ENCODE results near the gene HNRNPUL2.
"Not testable (repeated sequence)": the region's sequence is repeated elsewhere in the genome, so short reads cannot be mapped to it uniquely, and the experiment has no call there.

HNRNPUL2 gene

GRCh38 chr11:62727165-62727871, at the start of gene HNRNPUL2:
Gene HNRNPUL2, minus strand, starts transcription at chr11:62727457. Its CDS starts 301 bp downstream, at chr11:62727156.
- DNase-seq = peak; percentile 99 to 100

DNA sequence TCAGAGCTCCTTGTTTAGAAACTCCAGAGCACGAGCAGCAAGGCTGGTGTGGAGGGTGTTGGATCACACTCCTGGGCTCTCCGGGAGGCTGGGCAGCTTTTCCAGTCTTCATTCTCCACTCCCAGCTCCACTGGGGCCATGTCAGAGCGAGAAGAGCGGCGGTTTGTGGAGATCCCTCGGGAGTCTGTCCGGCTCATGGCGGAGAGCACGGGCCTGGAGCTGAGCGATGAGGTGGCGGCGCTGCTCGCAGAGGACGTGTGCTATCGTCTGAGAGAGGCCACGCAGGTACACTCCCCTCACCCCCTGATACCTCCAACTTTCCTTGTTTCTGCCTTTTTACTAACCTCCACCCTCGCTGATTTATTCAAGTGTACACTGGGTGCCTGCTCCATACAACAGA, 48.4 kb upstream of the HNRNPUL2 start:
- DNase-seq = no peak

DNA sequence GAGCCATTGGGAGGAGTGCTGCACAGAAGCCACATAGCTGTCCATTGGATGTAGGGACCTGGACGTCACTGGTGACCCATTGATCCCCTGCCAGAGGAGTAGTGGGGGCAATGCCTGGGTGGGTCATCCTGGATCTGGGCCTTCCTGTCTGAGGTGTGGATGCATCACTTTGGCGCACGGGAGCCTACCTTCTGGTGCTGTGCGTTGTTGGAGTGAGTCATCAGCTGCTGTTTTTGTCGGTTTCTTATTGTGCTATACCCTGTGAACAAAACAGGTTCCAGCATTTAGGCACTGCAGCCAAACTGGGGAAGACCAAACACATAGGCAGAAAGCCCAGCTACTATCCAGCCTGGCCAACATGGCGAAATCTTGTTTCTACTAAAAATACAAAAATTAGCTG, 47.1 kb upstream of the HNRNPUL2 start:
- DNase-seq = no peak

GRCh38 chr11:62771144-62772021, 44.1 kb upstream of the HNRNPUL2 start, which contains the start of gene TAF6L:
Gene TAF6L, plus strand, starts transcription at chr11:62771396. Its CDS starts 4,388 bp downstream, at chr11:62775784.
- DNase-seq = peak; percentile 98 to 99

DNA sequence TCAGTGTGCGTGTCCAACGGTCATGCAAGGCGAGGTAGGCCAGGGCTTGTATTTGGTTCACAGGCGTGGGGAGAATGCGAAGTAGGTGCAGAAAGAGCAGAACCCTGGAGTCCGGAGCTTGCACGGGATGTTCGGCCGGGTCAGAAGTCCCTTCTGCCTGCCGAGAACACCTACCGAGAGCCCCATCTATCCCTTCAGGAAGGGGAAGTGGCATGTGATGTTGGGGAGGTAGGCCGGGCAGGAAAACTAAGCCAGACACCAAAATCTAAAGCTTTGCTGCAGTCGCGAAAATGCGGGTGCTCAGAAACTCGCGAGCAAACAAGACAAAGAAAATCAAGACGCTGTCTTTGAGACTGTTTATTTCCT, 43.5 kb upstream of the HNRNPUL2 start:
- peak in 1 of 2 experiments; percentile 76 for DNase-seq

DNA sequence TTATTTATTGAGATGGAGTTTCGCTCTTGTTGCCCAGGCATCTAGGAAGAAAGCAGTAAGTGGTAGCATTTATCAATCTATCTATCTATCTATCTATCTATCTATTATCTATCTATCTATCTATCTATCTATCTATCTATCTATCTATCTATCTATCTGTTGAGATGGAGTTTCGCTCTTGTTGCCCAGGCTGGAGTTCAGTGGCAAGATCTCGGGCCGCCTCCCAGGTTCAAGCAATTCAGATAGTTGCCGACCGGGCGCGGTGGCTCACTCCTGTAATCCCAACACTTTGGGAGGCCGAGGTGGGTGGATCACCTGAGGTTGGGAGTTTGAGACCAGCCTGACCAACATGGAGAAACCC, 33.6 kb upstream of the HNRNPUL2 start:
- peak in 1 of 2 experiments; percentile 22 for DNase-seq

GRCh38 chr11:62757846-62758788, 30.9 kb upstream of the HNRNPUL2 start:
- DNase-seq = no peak

GRCh38 chr11:62755086-62755615, 27.9 kb upstream of the HNRNPUL2 start:
- no peak for DNase-seq

GRCh38 chr11:62753736-62754603, 26.7 kb upstream of the HNRNPUL2 start, which contains the start of gene ZBTB3:
Gene ZBTB3, minus strand, starts transcription at chr11:62754160. Its CDS starts 496 bp downstream, at chr11:62753664.
- peak; percentile 100 for DNase-seq

GRCh38 chr11:62752994-62753735, 25.9 kb upstream of the HNRNPUL2 start:
- no peak for DNase-seq

DNA sequence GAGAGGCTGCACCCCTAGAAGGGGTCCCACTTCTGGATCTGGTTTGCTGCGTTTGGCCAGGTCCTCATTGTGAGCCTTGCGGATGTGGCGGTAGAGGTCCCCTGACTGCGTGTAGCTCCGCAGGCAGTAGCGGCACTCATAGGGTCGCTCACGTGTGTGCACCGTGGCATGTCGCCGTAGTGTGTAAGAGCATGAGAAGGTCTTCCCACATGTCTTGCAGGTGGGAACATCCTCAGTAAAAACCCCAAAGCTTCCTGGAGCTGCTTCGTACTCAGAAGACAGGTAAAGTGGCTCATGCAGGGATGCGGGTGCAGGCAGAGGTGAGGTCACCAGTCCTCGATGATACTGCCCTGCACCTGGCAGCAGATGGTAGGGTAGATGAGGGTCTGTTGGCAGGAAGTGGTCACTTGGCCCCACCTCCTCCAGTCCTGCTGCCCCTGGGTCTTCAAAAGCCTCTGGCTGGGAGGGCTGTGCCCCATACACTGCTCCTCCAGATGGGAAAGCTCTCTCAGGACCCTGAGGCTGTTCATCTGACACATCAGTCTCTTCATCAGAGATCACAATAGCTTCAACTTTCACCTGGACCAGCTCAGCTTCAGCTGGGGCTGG, 25.0 kb upstream of the HNRNPUL2 start:
- no peak for DNase-seq

DNA sequence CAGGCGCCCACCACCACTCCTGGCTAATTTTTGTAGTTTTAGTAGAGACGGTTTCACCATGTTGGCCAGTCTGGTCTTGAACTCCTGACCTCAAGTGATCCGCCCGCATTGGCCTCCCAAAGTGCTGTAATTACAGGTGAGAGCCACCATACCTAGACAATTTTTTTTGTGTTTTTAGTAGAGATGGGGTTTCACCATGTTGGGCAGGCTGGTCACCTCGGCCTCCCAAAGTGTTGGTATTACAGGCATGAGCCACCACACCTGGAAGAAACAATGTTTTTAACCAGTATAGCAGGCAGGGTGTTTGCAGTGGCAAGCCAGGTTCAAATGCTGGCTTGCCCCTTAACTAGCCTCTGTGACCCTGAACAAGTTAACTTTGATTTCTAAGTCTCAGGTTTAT, 22.7 kb upstream of the HNRNPUL2 start:
- not testable (repeated sequence) for DNase-seq

- peak; percentile 82 to 90 for DNase-seq
Measured at GRCh38 chr11:62747475-62748160, 20.4 kb upstream of the HNRNPUL2 start.

GRCh38 chr11:62737196-62737595, 9.9 kb upstream of the HNRNPUL2 start:
- no peak for DNase-seq

DNA sequence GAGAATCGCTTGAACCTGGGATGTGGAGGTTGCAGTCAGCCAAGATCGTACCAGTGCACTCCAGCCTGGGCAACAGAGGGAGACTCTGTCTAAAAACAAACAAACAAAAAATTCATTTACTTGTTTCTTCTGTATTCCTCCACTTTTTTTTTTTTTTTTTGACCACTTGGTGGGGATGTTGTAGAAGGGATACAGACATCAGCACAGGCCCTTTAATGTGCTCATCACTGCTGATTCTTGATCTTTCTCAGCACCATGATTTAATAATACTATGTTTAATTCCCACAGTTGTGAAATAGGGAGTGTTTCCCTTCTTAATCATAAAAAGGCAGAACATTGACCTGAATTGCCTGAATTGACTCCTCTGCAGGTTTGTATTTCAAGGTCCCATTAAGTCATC, 5.6 kb upstream of the HNRNPUL2 start:
- DNase-seq = peak; percentile 60 to 68

DNA sequence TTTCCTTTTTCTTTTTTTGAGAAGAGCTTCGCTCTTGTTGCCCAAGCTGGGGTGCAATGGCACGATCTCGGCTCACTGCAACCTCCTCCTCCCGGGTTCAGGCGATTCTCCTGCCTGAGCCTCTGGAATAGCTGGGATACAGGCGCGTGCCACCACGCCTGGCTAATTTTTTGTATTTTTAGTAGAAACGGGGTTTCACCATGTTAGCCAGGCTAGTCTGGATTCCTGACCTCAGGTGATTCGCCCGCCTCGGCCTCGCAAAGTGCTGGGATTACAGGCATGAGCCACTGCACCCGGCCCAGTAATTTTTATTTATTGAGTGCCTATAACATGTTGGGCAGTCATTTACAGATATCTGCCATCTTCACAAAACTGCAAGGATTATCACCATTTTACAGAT, 2.8 kb upstream of the HNRNPUL2 start:
- not testable (repeated sequence) for DNase-seq

DNA sequence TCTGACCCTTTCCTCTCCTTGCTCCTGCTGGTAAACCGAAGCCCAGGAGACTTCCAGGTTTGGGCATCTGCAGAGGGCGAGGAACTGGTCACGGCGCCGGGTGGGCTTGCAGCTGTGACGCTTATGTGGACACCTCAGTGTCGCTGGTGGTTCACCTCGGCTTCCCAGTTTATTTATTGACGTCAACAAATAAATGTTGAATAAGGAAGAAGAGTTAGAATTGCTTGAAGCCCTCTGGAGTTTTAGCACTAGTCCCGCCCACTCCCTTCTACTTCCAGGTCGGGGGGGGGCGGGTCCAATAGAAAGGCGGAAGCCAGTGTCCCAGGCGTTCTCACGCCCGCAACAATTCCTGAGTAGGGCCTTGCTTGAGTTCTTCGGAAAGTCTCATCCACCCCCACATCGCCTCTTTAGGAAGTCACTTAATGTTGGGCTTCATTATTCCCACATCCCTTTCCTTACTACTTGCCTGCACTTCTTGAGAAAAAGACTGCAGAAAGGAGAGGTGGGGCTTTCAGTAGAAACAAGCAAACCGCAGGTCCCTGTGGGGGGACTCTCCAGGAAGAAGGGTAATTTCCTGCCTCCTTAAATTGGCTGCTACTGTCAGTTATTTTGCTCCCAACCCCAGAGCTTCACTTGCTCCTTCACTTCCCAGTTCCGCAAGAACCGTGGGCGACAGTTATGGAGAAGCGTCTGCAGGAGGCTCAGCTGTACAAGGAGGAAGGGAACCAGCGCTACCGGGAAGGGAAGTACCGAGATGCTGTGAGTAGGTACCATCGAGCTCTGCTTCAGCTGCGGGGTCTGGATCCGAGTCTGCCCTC, 1.1 kb upstream of the HNRNPUL2 start, which contains the start of gene TTC9C:
TTC9C (plus strand) TSS at position 316 of the 818 bp plus-strand sequence; CDS start at position 679, 363 bp downstream.
- DNase-seq = peak; percentile 93 to 96

- DNase-seq = peak; percentile 99
Measured at GRCh38 chr11:62727872-62728170, 564 bp upstream of the HNRNPUL2 start.

- no peak for DNase-seq
Measured at GRCh38 chr11:62726915-62727164, 417 bp downstream of the HNRNPUL2 start.

All from NCI-H526 (cell line).